ENCODE measurements around the gene CTBP2.
"Not testable (repeated sequence)": the region's sequence is repeated elsewhere in the genome, so short reads cannot be mapped to it uniquely, and the experiment has no call there.

Gene CTBP2

GRCh38 chr10:125082881-125083575 lies 77.3 kb downstream of the CTBP2 start:
- Histone ChIP-seq H3K27ac (ENCODE audit: low read depth in 2 of 2, low read length in 2 of 2) (no peak overlapping the region), H3K9me3 (ENCODE audit: control insufficient read depth in 2 of 2, low read length in 2 of 2) (no peaks in the 10 kb centered on the region), H3K4me3 (ENCODE audit: low read length in 2 of 2) (no peak overlapping the region), H3K9ac (ENCODE audit: low read depth in 1 of 2, low read length in 2 of 2) (no peak overlapping the region), H3K36me3 (ENCODE audit: control insufficient read depth in 2 of 2, insufficient read depth in 2 of 2, low read length in 2 of 2) (peaks cover 16 to 21% of the 10 kb centered on the region in 2 donors), H3K27me3 (ENCODE audit: control insufficient read depth in 2 of 2, insufficient read depth in 2 of 2, low read length in 2 of 2) (no peaks in the 10 kb centered on the region), H3K4me1 (ENCODE audit: control insufficient read depth in 2 of 2, insufficient read depth in 2 of 2, low read length in 2 of 2) (peaks cover 0 to 2% of the 10 kb centered on the region in 2 donors)

DNA sequence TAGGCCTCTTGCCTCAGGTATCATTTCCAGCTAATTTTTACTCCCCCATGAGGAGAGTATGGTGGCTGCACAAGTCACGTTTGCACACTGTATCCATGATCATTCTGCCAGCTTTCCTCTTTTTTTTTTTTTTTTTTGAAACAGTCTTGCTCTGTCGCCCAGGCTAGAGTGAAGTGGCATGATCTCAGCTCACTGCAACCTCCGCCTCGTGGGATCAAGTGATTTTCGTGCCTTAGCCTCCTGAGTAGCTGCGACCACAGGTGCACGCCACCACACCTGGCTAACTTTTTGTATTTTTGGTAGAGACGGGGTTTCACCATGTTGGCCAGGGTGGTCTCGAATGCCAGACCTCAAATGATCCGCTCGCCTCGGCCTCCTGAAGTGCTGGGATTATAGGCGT lies 77.9 kb downstream of the CTBP2 start:
- not testable (repeated sequence) for H3K4me3 ChIP-seq (ENCODE audit: low read length in 2 of 2); H3K4me1 ChIP-seq (ENCODE audit: control insufficient read depth in 2 of 2, insufficient read depth in 2 of 2, low read length in 2 of 2); H3K9me3 ChIP-seq (ENCODE audit: control insufficient read depth in 2 of 2, low read length in 2 of 2); H3K9ac ChIP-seq (ENCODE audit: low read depth in 1 of 2, low read length in 2 of 2); H3K27me3 ChIP-seq (ENCODE audit: control insufficient read depth in 2 of 2, insufficient read depth in 2 of 2, low read length in 2 of 2); H3K27ac ChIP-seq (ENCODE audit: low read depth in 2 of 2, low read length in 2 of 2)
- peaks cover 10 to 20% of the 10 kb centered on the region in 2 donors for H3K36me3 ChIP-seq (ENCODE audit: control insufficient read depth in 2 of 2, insufficient read depth in 2 of 2, low read length in 2 of 2)

DNA sequence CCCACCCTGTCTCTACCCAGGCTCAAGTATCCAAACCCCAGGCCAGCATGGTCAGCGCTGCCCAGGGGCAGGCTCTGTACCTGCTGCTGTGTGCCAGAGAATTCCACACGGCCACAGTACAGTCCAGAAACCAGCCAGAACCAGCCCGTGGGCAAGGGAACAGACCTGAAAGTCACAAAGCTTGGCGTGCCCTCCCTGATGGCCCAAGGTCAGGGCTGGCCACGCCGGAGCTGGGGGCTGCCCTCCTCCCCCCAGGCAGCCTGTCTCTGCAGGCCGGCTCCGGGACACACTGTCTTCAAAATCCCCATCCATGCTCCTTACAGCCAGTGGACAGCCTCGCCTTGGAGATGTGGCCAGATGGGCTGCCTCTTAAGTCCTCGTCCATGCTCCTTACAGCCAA lies 78.4 kb downstream of the CTBP2 start:
- Histone ChIP-seq H3K27me3 (ENCODE audit: control insufficient read depth in 2 of 2, insufficient read depth in 2 of 2, low read length in 2 of 2) (no peaks in the 10 kb centered on the region), H3K4me1 (ENCODE audit: control insufficient read depth in 2 of 2, insufficient read depth in 2 of 2, low read length in 2 of 2) (peaks cover 0 to 2% of the 10 kb centered on the region in 2 donors), H3K27ac (ENCODE audit: low read depth in 2 of 2, low read length in 2 of 2) (no peak overlapping the region), H3K9ac (ENCODE audit: low read depth in 1 of 2, low read length in 2 of 2) (no peak overlapping the region), H3K36me3 (ENCODE audit: control insufficient read depth in 2 of 2, insufficient read depth in 2 of 2, low read length in 2 of 2) (peaks cover 14 to 18% of the 10 kb centered on the region in 2 donors), H3K9me3 (ENCODE audit: control insufficient read depth in 2 of 2, low read length in 2 of 2) (no peaks in the 10 kb centered on the region), H3K4me3 (ENCODE audit: low read length in 2 of 2) (no peak overlapping the region)

DNA sequence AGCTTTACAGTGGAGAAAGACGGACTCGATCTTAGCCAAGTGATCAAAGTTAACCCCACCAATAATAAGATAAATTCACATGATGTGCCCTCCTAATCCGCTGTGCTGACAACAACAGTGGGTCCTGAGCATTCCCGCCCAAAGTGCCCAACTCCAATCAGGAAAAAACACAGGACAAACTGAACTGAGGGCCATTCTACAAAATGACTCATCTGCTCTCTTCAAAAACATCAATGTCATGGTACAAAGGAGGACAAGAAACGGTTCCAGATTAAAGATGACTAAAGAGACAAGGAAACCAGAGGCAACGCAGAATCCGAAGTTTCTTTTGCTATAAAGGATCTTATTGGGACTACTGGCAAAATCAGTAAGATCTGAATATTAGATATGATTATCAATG lies 79.4 kb downstream of the CTBP2 start:
- H3K9ac ChIP-seq (ENCODE audit: low read depth in 1 of 2, low read length in 2 of 2), result no peak overlapping the region
- no peaks in the 10 kb centered on the region for H3K9me3 ChIP-seq (ENCODE audit: control insufficient read depth in 2 of 2, low read length in 2 of 2)
- no peak overlapping the region for H3K4me3 ChIP-seq (ENCODE audit: low read length in 2 of 2)
- H3K4me1 ChIP-seq (ENCODE audit: control insufficient read depth in 2 of 2, insufficient read depth in 2 of 2, low read length in 2 of 2), result peaks cover 0 to 2% of the 10 kb centered on the region in 2 donors
- H3K27ac ChIP-seq (ENCODE audit: low read depth in 2 of 2, low read length in 2 of 2), result no peak overlapping the region
- H3K36me3 ChIP-seq (ENCODE audit: control insufficient read depth in 2 of 2, insufficient read depth in 2 of 2, low read length in 2 of 2), result peaks cover 11 to 15% of the 10 kb centered on the region in 2 donors
- H3K27me3 ChIP-seq (ENCODE audit: control insufficient read depth in 2 of 2, insufficient read depth in 2 of 2, low read length in 2 of 2), result no peaks in the 10 kb centered on the region

GRCh38 chr10:125080296-125080695 lies 80.1 kb downstream of the CTBP2 start:
- no peak overlapping the region for H3K27ac ChIP-seq (ENCODE audit: low read depth in 2 of 2, low read length in 2 of 2)
- no peak overlapping the region for H3K4me3 ChIP-seq (ENCODE audit: low read length in 2 of 2)
- no peaks in the 10 kb centered on the region for H3K27me3 ChIP-seq (ENCODE audit: control insufficient read depth in 2 of 2, insufficient read depth in 2 of 2, low read length in 2 of 2)
- no peaks in the 10 kb centered on the region for H3K9me3 ChIP-seq (ENCODE audit: control insufficient read depth in 2 of 2, low read length in 2 of 2)
- no peak overlapping the region for H3K9ac ChIP-seq (ENCODE audit: low read depth in 1 of 2, low read length in 2 of 2)
- peaks cover 8 to 10% of the 10 kb centered on the region in 2 donors for H3K36me3 ChIP-seq (ENCODE audit: control insufficient read depth in 2 of 2, insufficient read depth in 2 of 2, low read length in 2 of 2)
- H3K4me1 ChIP-seq (ENCODE audit: control insufficient read depth in 2 of 2, insufficient read depth in 2 of 2, low read length in 2 of 2), result peaks cover 0 to 2% of the 10 kb centered on the region in 2 donors

- Histone ChIP-seq H3K27me3 (ENCODE audit: control insufficient read depth in 2 of 2, insufficient read depth in 2 of 2, low read length in 2 of 2) (no peaks in the 10 kb centered on the region), H3K9me3 (ENCODE audit: control insufficient read depth in 2 of 2, low read length in 2 of 2) (no peaks in the 10 kb centered on the region), H3K4me1 (ENCODE audit: control insufficient read depth in 2 of 2, insufficient read depth in 2 of 2, low read length in 2 of 2) (peaks cover 0 to 2% of the 10 kb centered on the region in 2 donors), H3K4me3 (ENCODE audit: low read length in 2 of 2) (no peak overlapping the region), H3K27ac (ENCODE audit: low read depth in 2 of 2, low read length in 2 of 2) (no peak overlapping the region), H3K9ac (ENCODE audit: low read depth in 1 of 2, low read length in 2 of 2) (no peak overlapping the region), H3K36me3 (ENCODE audit: control insufficient read depth in 2 of 2, insufficient read depth in 2 of 2, low read length in 2 of 2) (peaks cover 14 to 15% of the 10 kb centered on the region in 2 donors)
These were observed 81.2 kb downstream of the CTBP2 start for GRCh38 chr10:125079091-125079600.

DNA sequence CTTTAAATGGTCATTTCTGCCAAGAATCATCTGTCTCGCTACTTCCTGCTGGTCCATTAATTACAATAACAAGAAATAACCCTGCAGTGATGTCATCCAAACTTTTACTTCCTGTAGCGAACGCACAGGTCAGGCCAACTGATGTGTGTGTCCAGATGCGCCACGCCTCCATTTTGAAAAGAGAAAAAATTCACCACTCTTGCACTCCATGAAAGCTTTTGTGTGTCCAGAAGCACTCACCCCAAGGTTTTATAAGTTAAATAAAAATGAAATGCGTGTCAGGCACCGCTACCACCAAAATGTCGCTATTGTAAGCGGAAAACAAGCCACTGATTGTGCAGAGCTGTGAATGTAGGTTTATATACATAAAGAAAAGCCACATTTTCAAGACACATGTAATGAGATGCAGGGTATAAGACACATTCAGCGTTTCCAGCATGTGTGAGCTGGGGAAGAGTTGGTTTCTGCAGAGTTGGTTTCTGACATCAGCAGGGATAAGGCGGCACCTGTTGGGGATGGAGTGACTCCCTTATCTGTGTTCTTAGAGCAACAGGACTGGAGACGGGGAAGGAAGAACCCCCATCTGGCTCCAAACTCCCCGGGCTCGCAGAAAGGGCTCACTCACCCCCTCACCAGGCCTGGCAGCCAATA lies 83.3 kb downstream of the CTBP2 start:
- Histone ChIP-seq H3K9ac (ENCODE audit: low read depth in 1 of 2, low read length in 2 of 2) (no peak overlapping the region), H3K27me3 (ENCODE audit: control insufficient read depth in 2 of 2, insufficient read depth in 2 of 2, low read length in 2 of 2) (no peaks in the 10 kb centered on the region), H3K27ac (ENCODE audit: low read depth in 2 of 2, low read length in 2 of 2) (no peak overlapping the region), H3K9me3 (ENCODE audit: control insufficient read depth in 2 of 2, low read length in 2 of 2) (no peaks in the 10 kb centered on the region), H3K36me3 (ENCODE audit: control insufficient read depth in 2 of 2, insufficient read depth in 2 of 2, low read length in 2 of 2) (peaks cover 13 to 16% of the 10 kb centered on the region in 2 donors), H3K4me1 (ENCODE audit: control insufficient read depth in 2 of 2, insufficient read depth in 2 of 2, low read length in 2 of 2) (no peaks in the 10 kb centered on the region), H3K4me3 (ENCODE audit: low read length in 2 of 2) (no peak overlapping the region)

- Histone ChIP-seq H3K9me3 (ENCODE audit: control insufficient read depth in 2 of 2, low read length in 2 of 2) (no peaks in the 10 kb centered on the region), H3K27ac (ENCODE audit: low read depth in 2 of 2, low read length in 2 of 2) (no peak overlapping the region), H3K4me3 (ENCODE audit: low read length in 2 of 2) (no peak overlapping the region), H3K36me3 (ENCODE audit: control insufficient read depth in 2 of 2, insufficient read depth in 2 of 2, low read length in 2 of 2) (peaks cover 16 to 18% of the 10 kb centered on the region in 2 donors), H3K9ac (ENCODE audit: low read depth in 1 of 2, low read length in 2 of 2) (no peak overlapping the region), H3K27me3 (ENCODE audit: control insufficient read depth in 2 of 2, insufficient read depth in 2 of 2, low read length in 2 of 2) (no peaks in the 10 kb centered on the region), H3K4me1 (ENCODE audit: control insufficient read depth in 2 of 2, insufficient read depth in 2 of 2, low read length in 2 of 2) (no peaks in the 10 kb centered on the region)
These were observed 84.1 kb downstream of the CTBP2 start for GRCh38 chr10:125076121-125076825.

GRCh38 chr10:125073996-125074395 lies 86.4 kb downstream of the CTBP2 start:
- Histone ChIP-seq H3K9me3 (ENCODE audit: control insufficient read depth in 2 of 2, low read length in 2 of 2) (no peaks in the 10 kb centered on the region), H3K9ac (ENCODE audit: low read depth in 1 of 2, low read length in 2 of 2) (no peak overlapping the region), H3K4me3 (ENCODE audit: low read length in 2 of 2) (no peak overlapping the region), H3K36me3 (ENCODE audit: control insufficient read depth in 2 of 2, insufficient read depth in 2 of 2, low read length in 2 of 2) (peaks cover 16 to 18% of the 10 kb centered on the region in 2 donors), H3K4me1 (ENCODE audit: control insufficient read depth in 2 of 2, insufficient read depth in 2 of 2, low read length in 2 of 2) (peaks cover 0 to under 1% of the 10 kb centered on the region in 2 donors), H3K27ac (ENCODE audit: low read depth in 2 of 2, low read length in 2 of 2) (no peak overlapping the region), H3K27me3 (ENCODE audit: control insufficient read depth in 2 of 2, insufficient read depth in 2 of 2, low read length in 2 of 2) (no peaks in the 10 kb centered on the region)

DNA sequence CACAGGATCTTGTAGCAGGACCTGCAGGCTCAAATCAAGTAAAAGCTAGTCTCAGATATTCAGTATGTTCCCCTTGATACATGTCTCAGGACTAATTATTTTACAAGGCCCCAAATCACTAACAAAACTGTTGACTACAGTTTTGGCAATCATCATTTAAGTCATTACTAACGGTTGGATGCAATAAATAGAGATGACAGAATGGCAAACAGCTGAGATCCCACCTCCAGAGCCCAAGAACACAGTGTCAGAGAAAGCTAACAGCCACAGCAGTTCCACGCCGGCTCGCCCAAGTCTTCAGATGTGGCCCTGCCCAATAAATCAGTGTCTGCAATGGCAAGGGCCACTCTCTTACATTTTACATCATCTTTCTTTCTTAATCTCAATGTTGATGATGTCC lies 87.6 kb downstream of the CTBP2 start:
- H3K4me1 ChIP-seq (ENCODE audit: control insufficient read depth in 2 of 2, insufficient read depth in 2 of 2, low read length in 2 of 2), result peaks cover 0 to 7% of the 10 kb centered on the region in 2 donors
- no peak overlapping the region for H3K9ac ChIP-seq (ENCODE audit: low read depth in 1 of 2, low read length in 2 of 2)
- no peaks in the 10 kb centered on the region for H3K9me3 ChIP-seq (ENCODE audit: control insufficient read depth in 2 of 2, low read length in 2 of 2)
- no peaks in the 10 kb centered on the region for H3K27me3 ChIP-seq (ENCODE audit: control insufficient read depth in 2 of 2, insufficient read depth in 2 of 2, low read length in 2 of 2)
- H3K27ac ChIP-seq (ENCODE audit: low read depth in 2 of 2, low read length in 2 of 2), result no peak overlapping the region
- H3K36me3 ChIP-seq (ENCODE audit: control insufficient read depth in 2 of 2, insufficient read depth in 2 of 2, low read length in 2 of 2), result peaks cover 16 to 18% of the 10 kb centered on the region in 2 donors
- H3K4me3 ChIP-seq (ENCODE audit: low read length in 2 of 2), result no peak overlapping the region

Data from mucosa of rectum (tissue), 2 donors.